GM10266 (cell line): ENCODE data around the gene NUP214.
"Not testable (repeated sequence)": the region's sequence is repeated elsewhere in the genome, so short reads cannot be mapped to it uniquely, and the experiment has no call there.

ENCODE experiments used
- DNase-seq: peaks from one replicate; pipeline ENCODE4 v3.0.0; 2012; ENCODE audit errors: extremely low spot score
- CTCF ChIP-seq: IDR thresholded peaks from 2 replicates; pipeline ENCODE4 v1.5.1; 2012; ENCODE audit warnings: mild to moderate bottlenecking, low read depth; ENCODE audit not compliant: control insufficient read depth, insufficient read depth; ENCODE audit errors: missing control alignments

The NUP214 gene

GRCh38 chr9:131148276-131148675 lies 22.9 kb downstream of the NUP214 start:
- DNase-seq: no peak
- no peak for TF ChIP-seq CTCF

- no peak for DNase-seq
- no peak for TF ChIP-seq CTCF
These were observed 23.7 kb downstream of the NUP214 start for GRCh38 chr9:131148966-131149687.

- TF ChIP-seq CTCF: no peak
- DNase-seq: no peak
These were observed 24.3 kb downstream of the NUP214 start for GRCh38 chr9:131149688-131150053.

GRCh38 chr9:131153595-131153994 lies 28.2 kb downstream of the NUP214 start:
- no peak for DNase-seq
- TF ChIP-seq CTCF: no peak

- DNase-seq: not testable (repeated sequence)
These were observed 33.3 kb downstream of the NUP214 start for GRCh38 chr9:131158673-131159072.

- no peak for DNase-seq
- TF ChIP-seq CTCF: no peak
These were observed 35.2 kb downstream of the NUP214 start for GRCh38 chr9:131160416-131161112.

GRCh38 chr9:131161585-131161984 lies 36.2 kb downstream of the NUP214 start:
- TF ChIP-seq CTCF: no peak
- DNase-seq: no peak
